ENCODE data around the gene MMRN2. TPM values are rescaled to one million over a fixed set of nuclear protein-coding genes. Genes with fewer than 3 reads are reported as not detected.

Gene MMRN2
- total RNA-seq, 1 experiment from 2014 or later = 8.3 TPM

GRCh38 chr10:86956195-86956847 is 1.1 kb downstream of the MMRN2 start (continued):
- TF ChIP-seq CTCF (IDR thresholded peaks at IDR 0.05 in 2 of 3, conservative IDR thresholded peaks at IDR 0.05 in 1 of 3; ENCODE audit: borderline replicate concordance in 1 of 3, insufficient read depth in 1 of 3, low read depth in 2 of 3, low read length in 2 of 3) (no peak), REST (IDR thresholded peaks at IDR 0.05; ENCODE audit: low read depth) (no peak), SIN3A (IDR thresholded peaks at IDR 0.05; ENCODE audit: low read depth) (no peak), POLR2A (IDR thresholded peaks at IDR 0.05; ENCODE audit: borderline replicate concordance, extremely low read depth, insufficient read depth, insufficient read length) (no peak), EZH2phosphoT487 (IDR thresholded peaks at IDR 0.05; ENCODE audit: borderline replicate concordance) (no peak)

GRCh38 chr10:86955501-86956194 is 1.8 kb downstream of the MMRN2 start:
- peaks cover 8% of the 10 kb centered on the region; the same call in 1 of the 2 replicates for H3K79me2 ChIP-seq (ENCODE audit: insufficient read depth, low read length)
- POLR2A ChIA-PET = interaction anchor here (5.7 kb wide), 1 partner anchor 13 kb away, joined by 58 read pairs; the partner anchor contains the start of gene ADIRF
- intact Hi-C loops (cut with micrococcal nuclease) = no loop called here

More at GRCh38 chr10:86955501-86956194, 1.8 kb downstream of the MMRN2 start:
- TF ChIP-seq SRF (IDR thresholded peaks at IDR 0.05; ENCODE audit: low read depth) = no peak
- no peak for TF ChIP-seq ATF3 (IDR thresholded peaks at IDR 0.05)
- DNase-seq (ENCODE audit: low read depth, low spot score) (no peak), ATAC-seq (no peak)
- no peak overlapping the region for H2AFZ ChIP-seq (ENCODE audit: low read depth, low read length, poor library complexity, severe bottlenecking)
- no peaks in the 10 kb centered on the region for H4K20me1 ChIP-seq (ENCODE audit: insufficient read depth)
- no peak overlapping the region for H3K9ac ChIP-seq (ENCODE audit: low read length)
- no peaks in the 10 kb centered on the region for H3K27me3 ChIP-seq (ENCODE audit: insufficient read depth, low read length)
- no peaks in the 10 kb centered on the region for H3K9me2 ChIP-seq (ENCODE audit: insufficient read depth)
- BruUV-seq (replicated peaks) = no TSS peak
- no peak overlapping the region for H3K4me2 ChIP-seq (ENCODE audit: low read length)
- peaks cover 37 to 63% of the 10 kb centered on the region in 2 experiments for H3K4me1 ChIP-seq (ENCODE audit: control insufficient read depth in 1 of 2, insufficient read depth in 2 of 2, low read length in 2 of 2)
- no peak overlapping the region; the same call in 1 of the 2 replicates for H3K27ac ChIP-seq (ENCODE audit: low read depth, low read length)
- no peak overlapping the region for H3K4me3 ChIP-seq (replicated peaks in 1 of 2; ENCODE audit: low read depth in 1 of 2, low read length in 2 of 2)
- peaks cover 0 to 4% of the 10 kb centered on the region in 2 experiments; a peak in 1 of 4 replicates for H3K9me3 ChIP-seq (ENCODE audit: control insufficient read depth in 1 of 2, insufficient read depth in 1 of 2, low read depth in 1 of 2, low read length in 2 of 2)
- H3K36me3 ChIP-seq (ENCODE audit: control insufficient read depth in 1 of 2, insufficient read depth in 2 of 2, low read length in 2 of 2) = no peaks in the 10 kb centered on the region
- RAD21 ChIA-PET (ENCODE audit: low non-redundant PET in 1 of 2, low total read pairs in 2 of 2, uncharacterized antibody in 2 of 2, unreplicated experiment in 2 of 2) = no interaction called here
- CTCF ChIA-PET = interaction anchor here (1.9 kb wide), 1 partner anchor 11 kb away, joined by 7 read pairs; no protein-coding TSS in a partner anchor
